GM12878 (cell line): Measurements from ENCODE around the gene CCNY. TPM values are rescaled to one million over a fixed set of nuclear protein-coding genes. Genes with fewer than 3 reads are reported as not detected.

Experiments
- ATAC-seq: fragments of 200-7000 bp; cut with Tn5 transposase; 3 replicates; pipeline ENCODE4 v1.9.1; 2020; ENCODE audit warnings: mild to moderate bottlenecking, moderate library complexity
- BruUV-seq: library from RNA; stranded (reverse); fragments of 400-500 nt; replicated peaks from 2 replicates; lab custom pipeline; 2021; lab: Mats Ljungman, UMichigan
- CTCF ChIA-PET: fragments of 300-600 bp; sonication (Branson Sonifier 250); formaldehyde crosslinking; extraction: SDS; loops from one replicate; lab custom pipeline; 2021; ENCODE audit warnings: inconsistent platforms; lab: Yijun Ruan, JAX
- POLR2A ChIA-PET: fragments of 350-600 bp; formaldehyde crosslinking; extraction: SDS; loops from one replicate; lab custom pipeline; 2021; ENCODE audit warnings: inconsistent platforms; lab: Charles Lee
- RAD21 ChIA-PET: fragments of 300-600 bp; sonication (Branson Sonifier 250); formaldehyde crosslinking; loops from one replicate; lab custom pipeline; 2023; ENCODE audit warnings: antibody characterized with exemption; ENCODE audit not compliant: unreplicated experiment; lab: Charles Lee
- SMC1A ChIA-PET: fragments of 300-600 bp; sonication (Branson Sonifier 250); formaldehyde crosslinking; loops from one replicate; lab custom pipeline; 2023; ENCODE audit not compliant: unreplicated experiment, uncharacterized antibody; lab: Charles Lee
- DNase-seq: peaks from one replicate; pipeline ENCODE4 v3.0.0-alpha.2; 2011; ENCODE audit warnings: low read depth, low spot score
- FAIRE-seq: peaks from 3 replicates; lab custom pipeline; 2011; peaks lifted over from hg19 to GRCh38; lab: Jason Lieb, UNC
- H2AFZ ChIP-seq: 2 replicates; pipeline ENCODE4 v1.6.0; 2011; ENCODE audit warnings: low read depth, low read length, control low read depth; ENCODE audit not compliant: control insufficient read depth
- H3K27ac ChIP-seq: 2 replicates; pipeline ENCODE4 v1.5.1; 2011; ENCODE audit warnings: control low read depth; ENCODE audit not compliant: control insufficient read depth, insufficient read depth
- H3K27me3 ChIP-seq, 2 experiments: replicated peaks in 1 of 2; 2 replicates each; pipeline versions ENCODE4 v1.6.0 to v1.6.1; 2011; ENCODE audit warnings: low read length in 1 of 2; ENCODE audit not compliant: control insufficient read depth in 2 of 2, insufficient read depth in 2 of 2
- H3K36me3 ChIP-seq, 2 experiments: 2 replicates each; pipeline ENCODE4 v1.5.1; 2011; ENCODE audit warnings: low read length in 1 of 2; ENCODE audit not compliant: control insufficient read depth in 2 of 2, insufficient read depth in 2 of 2
- H3K4me1 ChIP-seq: 2 replicates; pipeline ENCODE4 v1.6.1; 2011; ENCODE audit warnings: mild to moderate bottlenecking, low read length, moderate library complexity, mixed read lengths; ENCODE audit not compliant: control insufficient read depth, insufficient read depth
- H3K4me2 ChIP-seq: 2 replicates; pipeline ENCODE4 v1.6.0; 2011; ENCODE audit warnings: control low read depth; ENCODE audit not compliant: control insufficient read depth, insufficient read depth
- H3K4me3 ChIP-seq: fragments of 200-600 bp; sonication (generic); 2 replicates; pipeline ENCODE4 v1.5.1; 2016
- H3K79me2 ChIP-seq: 2 replicates; pipeline ENCODE4 v1.6.0; 2011; ENCODE audit warnings: low read length; ENCODE audit not compliant: control insufficient read depth, insufficient read depth
- H3K9ac ChIP-seq: 2 replicates; pipeline ENCODE4 v1.8.0; 2011; ENCODE audit warnings: low read length, control low read depth, mixed read lengths; ENCODE audit not compliant: control insufficient read depth, insufficient read depth
- H3K9me3 ChIP-seq: replicated peaks from 3 replicates; pipeline ENCODE4 v1.5.1; 2011; ENCODE audit warnings: mild to moderate bottlenecking, low read length; ENCODE audit not compliant: control insufficient read depth, insufficient read depth
- H4K20me1 ChIP-seq: 2 replicates; pipeline ENCODE4 v1.6.0; 2011; ENCODE audit not compliant: control insufficient read depth, insufficient read depth
- ATF7 ChIP-seq: fragments of 450-650 bp; IDR thresholded peaks from 2 replicates; pipeline ENCODE4 v1.6.1; 2016; ENCODE audit warnings: low read depth, mild to moderate bottlenecking
- CHD2 ChIP-seq: IDR thresholded peaks from 2 replicates; pipeline ENCODE4 v1.6.1; 2011; ENCODE audit warnings: low read depth, low read length, improper control_type of control experiment, borderline replicate concordance
- EGR1 ChIP-seq, 2 experiments: IDR thresholded peaks; 1 replicate in 1 of 2; 2 replicates in 1 of 2; pipeline ENCODE4 v1.6.1; 2011 to 2012; ENCODE audit warnings: low read depth in 2 of 2, low read length in 2 of 2, borderline replicate concordance in 1 of 2, mild to moderate bottlenecking in 1 of 2, moderate library complexity in 1 of 2
- HDAC2 ChIP-seq: fragments of 200-600 bp; sonication (generic); IDR thresholded peaks from 2 replicates; pipeline ENCODE4 v1.6.1; 2017
- IKZF1 ChIP-seq: fragments of 450-650 bp; conservative IDR thresholded peaks from 2 replicates; pipeline ENCODE4 v1.6.1; 2017; ENCODE audit warnings: antibody characterized with exemption, mild to moderate bottlenecking
- MXI1 ChIP-seq: fragments of 150-350 bp; IDR thresholded peaks from 2 replicates; pipeline ENCODE4 v1.6.1; 2011; ENCODE audit warnings: low read depth, mild to moderate bottlenecking, inconsistent platforms, low read length, improper control_type of control experiment
- PML ChIP-seq: IDR thresholded peaks from 2 replicates; pipeline ENCODE4 v1.6.1; 2012; ENCODE audit warnings: low read length, inconsistent platforms
- SREBF1 ChIP-seq: IDR thresholded peaks from 2 replicates; pipeline ENCODE4 v1.6.1; 2012; ENCODE audit warnings: mild to moderate bottlenecking, low read length
- SREBF2 ChIP-seq: IDR thresholded peaks from 2 replicates; pipeline ENCODE4 v1.6.1; 2012; ENCODE audit warnings: mild to moderate bottlenecking, low read length
- TCF3 ChIP-seq: IDR thresholded peaks from 2 replicates; pipeline ENCODE4 v1.6.1; 2012; ENCODE audit warnings: low read depth, mild to moderate bottlenecking, low read length, borderline replicate concordance; ENCODE audit not compliant: insufficient read depth
- WRNIP1 ChIP-seq: IDR thresholded peaks from 2 replicates; pipeline ENCODE4 v1.6.1; 2011; ENCODE audit warnings: low read depth, low read length, improper control_type of control experiment, borderline replicate concordance
- ZNF217 ChIP-seq: fragments of 450-650 bp; IDR thresholded peaks from 2 replicates; pipeline ENCODE4 v1.6.1; 2017; ENCODE audit warnings: antibody characterized with exemption, mild to moderate bottlenecking
- WGBS: methylation state at CpG from one replicate; pipeline ENCODE4 v1.1.6; 2016; ENCODE audit warnings: low lambda C conversion rate; ENCODE audit not compliant: insufficient replicate concordance, insufficient coverage; ENCODE audit errors: missing lambda C conversion rate; 5-methylcytosine and 5-hydroxymethylcytosine counted together
- in situ Hi-C: fragments of 300-500 bp; cut with MboI; formaldehyde crosslinking; loops from 9 replicates; pipeline ENCODE4 v1.14.3; 2018; ENCODE audit warnings: mixed read lengths
- intact Hi-C: fragments of 100-400 bp; cut with micrococcal nuclease; formaldehyde crosslinking; loops from one replicate; pipeline ENCODE4 v1.14.2; 2022; ENCODE audit not compliant: unreplicated experiment
- polyA plus RNA-seq, 11 experiments: library from polyadenylated mRNA; depleted of rRNA in 4 of 11; unstranded in 6 of 11; stranded (reverse) in 5 of 11; fragments of >200 nt; fragmentation: Nextera tagmentation in 4 of 11; fragmentation: Illumina TruSeq in 1 of 11; extraction: Ambion mirVana in 4 of 11; extraction: Trizol in 1 of 11; gene quantifications; 1 replicate in 1 of 11; 2 replicates in 10 of 11; pipeline versions ENCODE4 v1.2.1 to v1.2.3, GENCODE V29; 2011 to 2016; ENCODE audit warnings: inconsistent platforms in 2 of 11, missing spikeins in 2 of 11, low read depth in 1 of 11
- total RNA-seq, 4 experiments: library from RNA; depleted of rRNA in 3 of 4; stranded (reverse); fragments of >200 nt in 3 of 4; fragmentation: Illumina TruSeq in 1 of 4; extraction: Trizol in 1 of 4; gene quantifications; 2 replicates each; pipeline versions ENCODE4 v1.2.1 to v1.2.3, GENCODE V29; 2013 to 2021
- TF ChIP-seq, protein P1 (sequence below): fragments of 450-650 bp; formaldehyde crosslinking; IDR thresholded peaks from 2 replicates; pipeline ENCODE4 v1.4.0; 2022; ENCODE audit warnings: mild to moderate bottlenecking, moderate library complexity
- TF ChIP-seq, protein P2 (sequence below): IDR thresholded peaks from 2 replicates; pipeline ENCODE4 v1.6.1; 2012; ENCODE audit warnings: low read depth, low read length, improper control_type of control experiment
- TF ChIP-seq, protein P3 (sequence below): IDR thresholded peaks from 2 replicates; pipeline ENCODE4 v1.6.1; 2012; ENCODE audit warnings: improper control_type of control experiment, low read depth, low read length; ENCODE audit not compliant: insufficient replicate concordance

Gene CCNY
- total and polyA plus RNA-seq, 10 of the 15 experiments (the other 5 are each of a cell fraction or from before 2014, with no cell fraction given) = 3.6 to 50.0 (median 26.1) TPM

DNA sequence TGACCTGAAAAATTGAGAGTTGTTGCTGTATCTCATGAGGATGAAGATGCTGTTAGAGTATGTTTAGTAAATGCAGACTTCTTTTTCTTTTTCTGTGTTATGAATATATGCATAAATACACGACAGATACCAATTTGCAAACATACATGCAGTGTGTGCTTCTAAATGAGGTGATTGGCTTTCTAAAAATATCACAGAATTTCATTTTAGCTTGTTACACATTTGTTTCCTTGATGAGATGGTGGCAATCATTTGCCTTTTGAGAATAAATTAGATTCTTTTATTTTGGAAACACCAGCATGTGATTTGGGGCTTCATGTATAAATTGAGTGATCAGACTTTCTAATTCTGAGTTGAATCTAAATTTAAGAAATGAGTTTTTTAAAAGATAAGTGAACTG is 29.7 kb downstream of the CCNY start:
- Histone ChIP-seq H3K4me2 (no peak overlapping the region), H3K4me3 (no peak overlapping the region), H3K79me2 (peaks cover 3% of the 10 kb centered on the region; the same call in 1 of the 2 replicates), H4K20me1 (no peaks in the 10 kb centered on the region), H3K4me1 (no peaks in the 10 kb centered on the region), H3K27me3 (no peaks in the 10 kb centered on the region), H3K36me3 (no peaks in the 10 kb centered on the region), H3K27ac (no peak overlapping the region), H2AFZ (no peak overlapping the region), H3K9ac (no peak overlapping the region), H3K9me3 (no peaks in the 10 kb centered on the region)
- ChIA-PET SMC1A (interaction anchor here (0.8 to 4.3 kb wide), 5 partner anchors 8 to 21 kb away, joined by 5 to 39 read pairs (median 10); no protein-coding TSS in a partner anchor), CTCF (interaction anchor here (1.2 to 1.9 kb wide), 2 partner anchors 14 kb away, joined by 3 to 10 read pairs; no protein-coding TSS in a partner anchor), POLR2A (no interaction called here), RAD21 (interaction anchor here (0.6 kb wide), 1 partner anchor 372 kb away, joined by 3 read pairs; no protein-coding TSS in a partner anchor)
- ATAC-seq = no peak
- no TSS peak for BruUV-seq
- FAIRE-seq = no peak
- no peak for DNase-seq
- in situ Hi-C loops (no loop called here), intact Hi-C loops (no loop called here)
- 32% methylated on average over 1 of the region's 1 CpG for WGBS
- TF ChIP-seq ATF7 (no peak), TCF3 (no peak), PML (no peak), EGR1 (IDR thresholded peaks at IDR 0.05; ENCODE audit: borderline replicate concordance in 1 of 2, low read depth in 2 of 2, low read length in 2 of 2) (no peak), CHD2 (no peak), ZNF217 (no peak), HDAC2 (no peak), SREBF2 (no peak), IKZF1 (no peak), MXI1 (no peak), SREBF1 (no peak), WRNIP1 (no peak)
- TF ChIP-seq, protein P1, sequence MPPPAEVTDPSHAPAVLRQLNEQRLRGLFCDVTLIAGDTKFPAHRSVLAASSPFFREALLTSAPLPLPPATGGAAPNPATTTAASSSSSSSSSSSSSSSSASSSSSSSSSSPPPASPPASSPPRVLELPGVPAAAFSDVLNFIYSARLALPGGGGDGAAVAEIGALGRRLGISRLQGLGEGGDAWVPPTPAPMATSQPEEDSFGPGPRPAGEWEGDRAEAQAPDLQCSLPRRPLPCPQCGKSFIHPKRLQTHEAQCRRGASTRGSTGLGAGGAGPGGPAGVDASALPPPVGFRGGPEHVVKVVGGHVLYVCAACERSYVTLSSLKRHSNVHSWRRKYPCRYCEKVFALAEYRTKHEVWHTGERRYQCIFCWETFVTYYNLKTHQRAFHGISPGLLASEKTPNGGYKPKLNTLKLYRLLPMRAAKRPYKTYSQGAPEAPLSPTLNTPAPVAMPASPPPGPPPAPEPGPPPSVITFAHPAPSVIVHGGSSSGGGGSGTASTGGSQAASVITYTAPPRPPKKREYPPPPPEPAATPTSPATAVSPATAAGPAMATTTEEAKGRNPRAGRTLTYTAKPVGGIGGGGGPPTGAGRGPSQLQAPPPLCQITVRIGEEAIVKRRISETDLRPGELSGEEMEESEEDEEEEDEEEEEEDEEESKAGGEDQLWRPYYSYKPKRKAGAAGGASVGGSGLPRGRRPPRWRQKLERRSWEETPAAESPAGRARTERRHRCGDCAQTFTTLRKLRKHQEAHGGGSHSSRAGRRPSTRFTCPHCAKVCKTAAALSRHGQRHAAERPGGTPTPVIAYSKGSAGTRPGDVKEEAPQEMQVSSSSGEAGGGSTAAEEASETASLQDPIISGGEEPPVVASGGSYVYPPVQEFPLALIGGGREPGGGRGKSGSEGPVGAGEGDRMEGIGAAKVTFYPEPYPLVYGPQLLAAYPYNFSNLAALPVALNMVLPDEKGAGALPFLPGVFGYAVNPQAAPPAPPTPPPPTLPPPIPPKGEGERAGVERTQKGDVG (CRISPR knock-in tag) = no peak
- TF ChIP-seq, protein P2, sequence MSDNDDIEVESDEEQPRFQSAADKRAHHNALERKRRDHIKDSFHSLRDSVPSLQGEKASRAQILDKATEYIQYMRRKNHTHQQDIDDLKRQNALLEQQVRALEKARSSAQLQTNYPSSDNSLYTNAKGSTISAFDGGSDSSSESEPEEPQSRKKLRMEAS = no peak
- TF ChIP-seq, protein P3, sequence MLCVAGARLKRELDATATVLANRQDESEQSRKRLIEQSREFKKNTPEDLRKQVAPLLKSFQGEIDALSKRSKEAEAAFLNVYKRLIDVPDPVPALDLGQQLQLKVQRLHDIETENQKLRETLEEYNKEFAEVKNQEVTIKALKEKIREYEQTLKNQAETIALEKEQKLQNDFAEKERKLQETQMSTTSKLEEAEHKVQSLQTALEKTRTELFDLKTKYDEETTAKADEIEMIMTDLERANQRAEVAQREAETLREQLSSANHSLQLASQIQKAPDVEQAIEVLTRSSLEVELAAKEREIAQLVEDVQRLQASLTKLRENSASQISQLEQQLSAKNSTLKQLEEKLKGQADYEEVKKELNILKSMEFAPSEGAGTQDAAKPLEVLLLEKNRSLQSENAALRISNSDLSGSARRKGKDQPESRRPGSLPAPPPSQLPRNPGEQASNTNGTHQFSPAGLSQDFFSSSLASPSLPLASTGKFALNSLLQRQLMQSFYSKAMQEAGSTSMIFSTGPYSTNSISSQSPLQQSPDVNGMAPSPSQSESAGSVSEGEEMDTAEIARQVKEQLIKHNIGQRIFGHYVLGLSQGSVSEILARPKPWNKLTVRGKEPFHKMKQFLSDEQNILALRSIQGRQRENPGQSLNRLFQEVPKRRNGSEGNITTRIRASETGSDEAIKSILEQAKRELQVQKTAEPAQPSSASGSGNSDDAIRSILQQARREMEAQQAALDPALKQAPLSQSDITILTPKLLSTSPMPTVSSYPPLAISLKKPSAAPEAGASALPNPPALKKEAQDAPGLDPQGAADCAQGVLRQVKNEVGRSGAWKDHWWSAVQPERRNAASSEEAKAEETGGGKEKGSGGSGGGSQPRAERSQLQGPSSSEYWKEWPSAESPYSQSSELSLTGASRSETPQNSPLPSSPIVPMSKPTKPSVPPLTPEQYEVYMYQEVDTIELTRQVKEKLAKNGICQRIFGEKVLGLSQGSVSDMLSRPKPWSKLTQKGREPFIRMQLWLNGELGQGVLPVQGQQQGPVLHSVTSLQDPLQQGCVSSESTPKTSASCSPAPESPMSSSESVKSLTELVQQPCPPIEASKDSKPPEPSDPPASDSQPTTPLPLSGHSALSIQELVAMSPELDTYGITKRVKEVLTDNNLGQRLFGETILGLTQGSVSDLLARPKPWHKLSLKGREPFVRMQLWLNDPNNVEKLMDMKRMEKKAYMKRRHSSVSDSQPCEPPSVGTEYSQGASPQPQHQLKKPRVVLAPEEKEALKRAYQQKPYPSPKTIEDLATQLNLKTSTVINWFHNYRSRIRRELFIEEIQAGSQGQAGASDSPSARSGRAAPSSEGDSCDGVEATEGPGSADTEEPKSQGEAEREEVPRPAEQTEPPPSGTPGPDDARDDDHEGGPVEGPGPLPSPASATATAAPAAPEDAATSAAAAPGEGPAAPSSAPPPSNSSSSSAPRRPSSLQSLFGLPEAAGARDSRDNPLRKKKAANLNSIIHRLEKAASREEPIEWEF = no peak
